Iris pigment epithelial cell (primary cell): Measurements from ENCODE around the gene MTERF1.

ENCODE experiments used
- DNase-seq: peaks from one replicate; pipeline ENCODE4 v3.0.0-alpha.2; 2011; ENCODE audit warnings: low read depth

Gene MTERF1

GRCh38 chr7:91832493-91833045, 47.9 kb downstream of the MTERF1 start:
- peak; percentile 7 for DNase-seq

- no peak for DNase-seq
Observed at GRCh38 chr7:91827169-91827568, 53.3 kb downstream of the MTERF1 start.

GRCh38 chr7:91826377-91826776, 54.1 kb downstream of the MTERF1 start:
- no peak for DNase-seq

GRCh38 chr7:91824201-91824600, 56.3 kb downstream of the MTERF1 start:
- no peak for DNase-seq
